Erythroblast (primary cell): ENCODE results near the gene LRP5.

Experiments
- GATA1 ChIP-seq: IDR thresholded peaks from 2 replicates; pipeline ENCODE4 v1.6.1; 2011; ENCODE audit warnings: low read depth, mild to moderate bottlenecking, control low read depth, low read length, moderate library complexity
- POLR2A ChIP-seq: IDR thresholded peaks from 2 replicates; pipeline ENCODE4 v1.6.1; 2011; ENCODE audit warnings: mild to moderate bottlenecking, low read length

DNA sequence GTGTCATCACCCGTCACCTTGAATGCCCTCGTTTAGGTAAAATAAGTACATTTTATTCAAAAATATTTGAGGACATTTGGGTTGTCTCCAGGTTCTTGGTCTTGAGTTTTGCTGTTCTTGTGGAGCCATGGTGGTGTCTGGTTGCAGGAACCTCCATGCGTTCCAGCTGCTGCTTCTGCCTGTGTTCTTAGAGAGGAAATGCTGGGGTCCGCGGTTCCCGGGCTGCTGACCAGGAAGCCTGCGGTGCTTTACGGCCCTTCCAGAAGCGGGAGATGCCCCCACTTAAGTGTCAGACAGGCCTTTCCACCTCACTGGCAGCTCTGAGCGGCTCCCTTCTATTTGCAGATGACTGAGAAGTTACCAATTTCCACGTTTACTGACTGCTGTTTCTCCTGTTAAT is 66.8 kb downstream of the LRP5 start:
- TF ChIP-seq POLR2A (no peak), GATA1 (no peak)
